Measurements from ENCODE around the gene C14orf119. TPM values are rescaled to one million over a fixed set of nuclear protein-coding genes. Genes with fewer than 3 reads are reported as not detected.

C14orf119 gene
- total and polyA plus RNA-seq, 9 of the 15 experiments (the other 6 are each of a cell fraction or from before 2014, with no cell fraction given) = 36.7 to 251 (median 51.8) TPM

- peak; percentile 33; the same call in 1 of the 2 replicates for TF ChIP-seq JUND (IDR thresholded peaks at IDR 0.05; ENCODE audit: borderline replicate concordance, low read depth, low read length)
- TF ChIP-seq JUND (tag; IDR thresholded peaks at IDR 0.05; ENCODE audit: borderline replicate concordance, low read depth, low read length) = no peak; the same call in 2 of the 3 replicates
- TF ChIP-seq RNF2 (IDR thresholded peaks at IDR 0.05) = no peak
- TF ChIP-seq ZBTB12 (CRISPR knock-in tag; IDR thresholded peaks at IDR 0.05) = no peak
- no peak for TF ChIP-seq NFYB (IDR thresholded peaks at IDR 0.05; ENCODE audit: extremely low read depth, insufficient read length)
- TF ChIP-seq L3MBTL2 (IDR thresholded peaks at IDR 0.05) = peak; percentile 68
- TF ChIP-seq ZKSCAN3 (CRISPR knock-in tag; IDR thresholded peaks at IDR 0.05) = no peak
- TF ChIP-seq SMAD2 (IDR thresholded peaks at IDR 0.05; ENCODE audit: low read depth, low read length) = no peak
- no peak for TF ChIP-seq TCF15 (CRISPR knock-in tag; IDR thresholded peaks at IDR 0.05)
- TF ChIP-seq FOXP1 (CRISPR knock-in tag; IDR thresholded peaks at IDR 0.05) = no peak
- no peak for TF ChIP-seq PATZ1 (CRISPR knock-in tag; IDR thresholded peaks at IDR 0.05; ENCODE audit: borderline replicate concordance)
- TF ChIP-seq ZNF655 (CRISPR knock-in tag; IDR thresholded peaks at IDR 0.05) = no peak
- no peak for TF ChIP-seq ZNF449 (CRISPR knock-in tag; IDR thresholded peaks at IDR 0.05)
- TF ChIP-seq ETS1 (conservative IDR thresholded peaks at IDR 0.05; ENCODE audit: control insufficient read depth, low read depth, low read length) = no peak
- TF ChIP-seq FOXO4 (CRISPR knock-in tag; IDR thresholded peaks at IDR 0.05) = no peak
- TF ChIP-seq ZSCAN29 (IDR thresholded peaks at IDR 0.05) = no peak
- no peak for TF ChIP-seq ZNF785 (CRISPR knock-in tag; IDR thresholded peaks at IDR 0.05)
- TF ChIP-seq CTBP1 (IDR thresholded peaks at IDR 0.05; ENCODE audit: borderline replicate concordance) = peak; percentile 43; the same call in 1 of the 2 replicates
- TF ChIP-seq FOXJ2 (tag; IDR thresholded peaks at IDR 0.05) = no peak
- no peak for TF ChIP-seq ZFP36 (IDR thresholded peaks at IDR 0.05; ENCODE audit: low read depth, low read length, partially characterized antibody)
Measured at GRCh38 chr14:23068789-23069412, 26.4 kb upstream of the C14orf119 start (continued).

Data from K562 (cell line).